ENCODE data around the gene SGMS1. TPM values are rescaled to one million over a fixed set of nuclear protein-coding genes. Genes with fewer than 3 reads are reported as not detected.

The SGMS1 gene
- total RNA-seq, 3 donors from 2014 or later = 66.5 to 114 (median 80.1) TPM

- TF ChIP-seq POLR2A (IDR thresholded peaks at IDR 0.05) = no peak
- no peak for TF ChIP-seq POLR2AphosphoS5 (IDR thresholded peaks at IDR 0.05)
- TF ChIP-seq, protein P1, sequence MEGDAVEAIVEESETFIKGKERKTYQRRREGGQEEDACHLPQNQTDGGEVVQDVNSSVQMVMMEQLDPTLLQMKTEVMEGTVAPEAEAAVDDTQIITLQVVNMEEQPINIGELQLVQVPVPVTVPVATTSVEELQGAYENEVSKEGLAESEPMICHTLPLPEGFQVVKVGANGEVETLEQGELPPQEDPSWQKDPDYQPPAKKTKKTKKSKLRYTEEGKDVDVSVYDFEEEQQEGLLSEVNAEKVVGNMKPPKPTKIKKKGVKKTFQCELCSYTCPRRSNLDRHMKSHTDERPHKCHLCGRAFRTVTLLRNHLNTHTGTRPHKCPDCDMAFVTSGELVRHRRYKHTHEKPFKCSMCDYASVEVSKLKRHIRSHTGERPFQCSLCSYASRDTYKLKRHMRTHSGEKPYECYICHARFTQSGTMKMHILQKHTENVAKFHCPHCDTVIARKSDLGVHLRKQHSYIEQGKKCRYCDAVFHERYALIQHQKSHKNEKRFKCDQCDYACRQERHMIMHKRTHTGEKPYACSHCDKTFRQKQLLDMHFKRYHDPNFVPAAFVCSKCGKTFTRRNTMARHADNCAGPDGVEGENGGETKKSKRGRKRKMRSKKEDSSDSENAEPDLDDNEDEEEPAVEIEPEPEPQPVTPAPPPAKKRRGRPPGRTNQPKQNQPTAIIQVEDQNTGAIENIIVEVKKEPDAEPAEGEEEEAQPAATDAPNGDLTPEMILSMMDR (IDR thresholded peaks at IDR 0.05) = no peak
- Histone ChIP-seq H3K4me3 (no peak overlapping the region), H3K9me3 (no peaks in the 10 kb centered on the region), H3K27ac (no peak overlapping the region), H3K36me3 (no peaks in the 10 kb centered on the region), H3K4me1 (no peaks in the 10 kb centered on the region), H3K27me3 (no peaks in the 10 kb centered on the region)
- intact Hi-C loops (cut with DNase I; ENCODE audit: low total_unique reads) = no loop called here
- no peak for DNase-seq (ENCODE audit: low spot score in 2 of 2)
Measured at GRCh38 chr10:50345545-50345944, 278.2 kb downstream of the SGMS1 start.

DNA sequence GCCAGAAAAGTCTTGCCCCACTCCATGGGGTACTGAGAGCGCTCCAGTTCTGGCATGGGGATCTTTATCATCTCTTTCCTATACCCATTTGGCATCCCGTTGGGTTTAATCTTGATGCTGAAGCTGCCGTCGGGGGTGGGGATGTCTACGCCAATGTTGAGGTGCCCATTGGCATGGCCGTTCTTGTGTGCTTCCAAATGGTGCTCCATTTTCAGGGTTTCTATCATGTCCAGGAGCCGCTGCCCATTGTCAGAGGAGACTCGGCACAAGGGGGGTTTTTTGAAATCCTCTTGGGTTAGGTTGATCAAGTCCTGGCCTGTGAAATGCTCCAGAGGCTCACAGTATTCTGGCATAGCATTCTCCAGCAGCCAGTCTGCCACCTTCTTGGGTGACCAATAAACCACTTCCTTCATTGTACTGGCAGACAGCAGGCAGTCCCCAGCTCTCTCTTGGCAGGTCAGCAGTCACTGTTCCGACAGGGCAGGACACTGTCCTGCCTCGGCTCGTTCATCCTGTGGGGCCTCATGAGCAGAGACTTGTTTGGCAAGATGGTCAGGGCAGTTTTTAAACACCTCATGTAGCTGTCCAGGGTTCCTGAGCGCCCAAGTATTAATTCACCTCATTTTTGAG lies 279.9 kb downstream of the SGMS1 start:
- no peaks in the 10 kb centered on the region for H3K27me3 ChIP-seq
- H3K4me1 ChIP-seq = no peaks in the 10 kb centered on the region
- H3K9me3 ChIP-seq = no peaks in the 10 kb centered on the region
- no peak for TF ChIP-seq POLR2AphosphoS5 (IDR thresholded peaks at IDR 0.05)
- TF ChIP-seq, protein P1 (IDR thresholded peaks at IDR 0.05) = no peak
- TF ChIP-seq POLR2A (IDR thresholded peaks at IDR 0.05) = no peak
- DNase-seq (ENCODE audit: low spot score in 2 of 2) = no peak
- no peak overlapping the region for H3K27ac ChIP-seq
- no peaks in the 10 kb centered on the region for H3K36me3 ChIP-seq
- no peak overlapping the region for H3K4me3 ChIP-seq
- intact Hi-C loops (cut with DNase I; ENCODE audit: low total_unique reads) = no loop called here

DNA sequence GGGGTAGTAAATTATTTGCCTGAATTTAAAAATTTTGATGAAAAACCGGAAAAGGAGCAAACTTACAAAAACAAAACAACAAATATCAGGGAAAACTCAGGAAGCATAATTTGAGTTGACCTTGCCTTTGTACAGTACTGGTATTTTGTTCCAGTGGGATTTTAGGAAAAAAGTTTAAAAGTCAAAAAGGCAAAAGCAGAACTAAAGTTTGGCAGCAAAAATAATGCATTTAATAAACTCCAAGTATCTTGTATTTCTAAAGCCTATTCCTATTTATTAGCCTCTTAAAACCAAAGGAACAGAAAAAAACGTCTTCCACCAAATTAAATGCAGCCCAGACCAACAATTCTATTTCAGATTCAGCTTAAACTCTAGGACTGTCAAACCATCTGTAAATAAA lies 281.8 kb downstream of the SGMS1 start:
- DNase-seq (ENCODE audit: low spot score in 2 of 2) = no peak
- Histone ChIP-seq H3K4me3 (no peak overlapping the region), H3K27me3 (no peaks in the 10 kb centered on the region), H3K36me3 (no peaks in the 10 kb centered on the region), H3K27ac (no peak overlapping the region), H3K4me1 (no peaks in the 10 kb centered on the region), H3K9me3 (no peaks in the 10 kb centered on the region)
- intact Hi-C loops (cut with DNase I; ENCODE audit: low total_unique reads) = no loop called here
- TF ChIP-seq POLR2A (IDR thresholded peaks at IDR 0.05) (no peak), POLR2AphosphoS5 (IDR thresholded peaks at IDR 0.05) (no peak)
- TF ChIP-seq, protein P1 (IDR thresholded peaks at IDR 0.05) = no peak

- H3K4me1 ChIP-seq = no peaks in the 10 kb centered on the region
- no peaks in the 10 kb centered on the region for H3K9me3 ChIP-seq
- H3K4me3 ChIP-seq = no peak overlapping the region
- intact Hi-C loops (cut with DNase I; ENCODE audit: low total_unique reads) = no loop called here
- TF ChIP-seq POLR2A (IDR thresholded peaks at IDR 0.05) = no peak
- TF ChIP-seq, protein P1 (IDR thresholded peaks at IDR 0.05) = no peak
- no peak for TF ChIP-seq POLR2AphosphoS5 (IDR thresholded peaks at IDR 0.05)
- no peak overlapping the region for H3K27ac ChIP-seq
- no peaks in the 10 kb centered on the region for H3K27me3 ChIP-seq
- no peak for DNase-seq (ENCODE audit: low spot score in 2 of 2)
- H3K36me3 ChIP-seq = no peaks in the 10 kb centered on the region
Measured at GRCh38 chr10:50336140-50336539, 287.6 kb downstream of the SGMS1 start.

DNA sequence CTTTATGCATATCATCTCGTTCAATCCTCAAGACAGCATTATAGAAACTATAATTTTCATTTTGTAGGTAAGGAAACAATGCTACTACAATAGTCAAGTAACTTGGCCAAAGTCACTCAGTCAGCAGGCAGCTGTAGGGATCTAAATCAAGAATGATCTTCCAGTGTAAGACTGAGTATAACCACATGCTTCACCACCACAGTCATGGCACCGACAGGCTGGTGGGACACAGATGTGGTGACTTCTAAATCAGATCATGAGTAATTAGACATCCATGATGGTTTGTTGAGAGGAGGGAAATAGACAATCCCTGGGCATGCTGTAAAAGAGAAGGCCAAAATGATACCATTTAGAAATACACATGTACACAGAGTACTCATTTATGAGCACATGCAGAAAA lies 288.4 kb downstream of the SGMS1 start:
- Histone ChIP-seq H3K9me3 (no peaks in the 10 kb centered on the region), H3K36me3 (no peaks in the 10 kb centered on the region), H3K27me3 (no peaks in the 10 kb centered on the region), H3K4me1 (no peaks in the 10 kb centered on the region), H3K27ac (no peak overlapping the region), H3K4me3 (no peak overlapping the region)
- no peak for TF ChIP-seq POLR2AphosphoS5 (IDR thresholded peaks at IDR 0.05)
- no peak for TF ChIP-seq POLR2A (IDR thresholded peaks at IDR 0.05)
- TF ChIP-seq, protein P1 (IDR thresholded peaks at IDR 0.05) = no peak
- intact Hi-C loops (cut with DNase I; ENCODE audit: low total_unique reads) = no loop called here
- DNase-seq (ENCODE audit: low spot score in 2 of 2) = no peak

Measured in breast epithelium (tissue), 4 donors.